HG03354 (cell line): ENCODE data around the gene KCNN3.

Experiments
- ATAC-seq: cut with Tn5 transposase; IDR thresholded peaks from one replicate; pipeline ENCODE4 v1.9.1; 2021; ENCODE audit warnings: mild to moderate bottlenecking; ENCODE audit not compliant: unreplicated experiment, poor library complexity, severe bottlenecking

The KCNN3 gene

DNA sequence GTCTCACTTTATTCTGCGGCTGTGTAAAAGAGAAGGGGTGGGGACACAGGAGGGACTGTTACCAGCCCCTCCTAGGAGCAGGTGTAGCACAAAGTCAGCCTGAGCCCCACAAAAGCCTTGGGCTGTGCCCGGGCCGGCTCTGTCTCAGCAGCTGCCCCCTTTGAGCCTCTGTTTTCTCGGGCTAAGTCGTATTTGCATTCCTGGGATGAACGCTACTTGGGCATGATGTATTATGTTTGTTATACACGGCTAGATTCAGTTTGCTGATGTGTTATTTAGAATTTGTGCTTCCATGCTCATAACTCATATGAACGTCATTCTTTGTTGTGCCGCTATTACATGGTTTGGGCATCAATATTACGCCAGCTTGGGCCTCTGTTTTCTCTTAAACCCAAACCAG is 47.8 kb downstream of the KCNN3 start:
- ATAC-seq = no peak

DNA sequence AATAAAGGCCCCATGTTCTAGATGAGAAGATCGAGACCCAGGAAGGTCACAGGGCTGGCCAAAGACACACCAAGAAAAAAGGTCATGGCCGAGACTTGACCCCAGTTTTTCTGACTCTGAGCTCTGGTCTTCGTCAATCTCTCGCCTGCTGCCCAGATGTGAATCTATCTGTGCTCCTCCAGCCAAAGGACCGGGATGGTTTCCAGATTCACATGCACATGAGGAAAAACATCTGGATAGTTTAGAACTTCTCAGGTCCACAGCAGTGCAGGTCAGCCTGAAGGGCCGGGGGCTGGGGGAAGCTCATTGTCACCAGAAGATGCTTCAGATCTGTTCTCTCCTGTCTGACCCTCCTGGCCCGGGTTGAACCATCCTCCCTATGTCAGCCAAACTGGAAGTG is 49.0 kb downstream of the KCNN3 start:
- ATAC-seq = no peak

- no peak for ATAC-seq
These were observed 49.4 kb downstream of the KCNN3 start for GRCh38 chr1:154820646-154821045.

DNA sequence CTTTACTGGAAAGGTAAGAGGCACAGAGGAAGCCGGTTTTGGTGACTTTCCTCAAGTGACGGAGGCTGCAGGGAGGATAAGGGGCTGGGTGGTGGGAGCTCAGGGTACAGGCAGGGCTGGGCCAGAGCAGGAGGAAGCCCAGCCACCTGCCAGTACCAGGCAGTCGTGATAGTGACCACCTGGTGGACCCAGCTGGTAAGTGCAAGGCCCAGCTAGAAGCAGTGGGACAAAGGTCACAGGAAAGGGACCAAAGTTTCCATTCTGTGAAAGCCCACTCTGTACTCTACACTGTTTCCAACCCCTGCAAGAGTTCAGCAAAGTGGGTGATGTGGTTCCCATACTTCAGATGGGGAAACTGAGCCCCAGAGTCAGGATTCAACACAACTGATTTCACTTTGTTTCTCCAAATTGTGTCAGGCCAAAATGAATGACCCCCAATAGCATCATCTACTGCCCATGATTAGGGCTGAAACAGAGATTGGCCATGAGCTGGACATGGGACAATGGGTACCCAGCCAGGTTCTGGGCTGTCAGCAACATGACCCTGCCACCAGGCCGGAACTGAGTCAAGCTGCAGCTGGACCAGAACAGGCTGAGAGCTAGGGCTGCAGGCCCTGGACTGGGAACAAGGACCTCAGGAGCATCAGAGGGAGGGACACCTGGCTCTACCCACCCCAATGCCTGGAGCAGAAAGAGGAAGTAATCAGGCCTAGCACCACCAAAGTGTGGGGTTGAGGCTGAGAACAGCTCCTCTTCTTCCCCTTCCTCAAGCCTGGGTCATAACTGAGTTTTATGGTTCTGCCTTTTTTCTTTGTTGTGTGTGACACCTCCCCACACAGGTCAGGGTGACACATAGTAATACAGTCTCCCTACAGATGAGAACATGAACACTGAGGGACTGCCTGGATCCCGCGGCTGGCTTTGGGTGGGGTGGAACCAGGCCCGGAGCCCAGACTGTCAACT is 50.2 kb downstream of the KCNN3 start:
- no peak for ATAC-seq

GRCh38 chr1:154818911-154819310 is 51.2 kb downstream of the KCNN3 start:
- ATAC-seq = no peak

- no peak for ATAC-seq
These were observed 53.1 kb downstream of the KCNN3 start for GRCh38 chr1:154816937-154817336.

DNA sequence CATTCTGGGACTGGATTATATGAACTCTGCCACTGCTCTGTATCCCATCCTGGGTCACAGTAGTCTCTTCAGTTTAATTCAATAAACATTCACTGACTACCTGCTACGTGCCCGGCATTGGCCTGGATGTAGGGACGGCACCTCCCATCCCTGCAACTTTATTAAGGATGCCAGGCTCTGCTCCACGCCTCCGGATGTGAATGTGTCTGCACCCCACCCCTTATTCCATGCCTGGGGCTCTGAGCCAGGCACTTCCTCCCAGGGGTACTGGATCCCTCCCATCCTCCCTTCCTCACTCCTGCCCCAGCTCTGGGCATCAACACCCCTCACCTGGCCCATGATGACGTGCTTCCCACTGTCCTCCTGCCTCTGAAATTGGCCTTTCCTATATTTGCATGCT is 53.7 kb downstream of the KCNN3 start:
- ATAC-seq = no peak

GRCh38 chr1:154813846-154814505 is 56.1 kb downstream of the KCNN3 start:
- no peak for ATAC-seq

DNA sequence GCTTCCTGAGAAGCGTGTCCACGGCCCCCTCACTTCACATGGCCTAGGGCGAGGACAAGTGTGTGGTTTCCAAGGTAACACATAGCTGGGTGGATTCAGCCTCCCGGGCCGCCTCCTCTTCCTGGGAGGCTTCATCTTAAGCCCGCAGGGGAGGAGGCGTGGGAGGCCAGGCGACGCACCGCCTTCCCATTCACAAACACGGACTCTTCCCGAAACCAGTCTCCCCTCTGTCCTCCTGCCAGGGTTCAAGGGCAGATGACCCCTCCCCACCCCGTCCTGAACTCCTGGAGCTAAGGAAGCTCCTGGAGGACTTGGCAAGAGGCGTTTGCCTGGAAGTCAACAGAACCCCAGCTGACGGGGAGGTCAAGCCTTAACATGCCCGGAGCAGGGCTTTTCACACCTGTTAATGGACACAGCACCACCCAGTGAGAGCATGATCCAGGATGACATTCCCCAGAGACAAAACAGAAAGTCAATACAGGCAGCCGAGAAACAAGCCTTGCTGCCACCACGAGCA is 56.7 kb downstream of the KCNN3 start:
- ATAC-seq = no peak

GRCh38 chr1:154812877-154813276 is 57.2 kb downstream of the KCNN3 start:
- ATAC-seq = no peak

- ATAC-seq = no peak
These were observed 59.5 kb downstream of the KCNN3 start for GRCh38 chr1:154810571-154810970.

DNA sequence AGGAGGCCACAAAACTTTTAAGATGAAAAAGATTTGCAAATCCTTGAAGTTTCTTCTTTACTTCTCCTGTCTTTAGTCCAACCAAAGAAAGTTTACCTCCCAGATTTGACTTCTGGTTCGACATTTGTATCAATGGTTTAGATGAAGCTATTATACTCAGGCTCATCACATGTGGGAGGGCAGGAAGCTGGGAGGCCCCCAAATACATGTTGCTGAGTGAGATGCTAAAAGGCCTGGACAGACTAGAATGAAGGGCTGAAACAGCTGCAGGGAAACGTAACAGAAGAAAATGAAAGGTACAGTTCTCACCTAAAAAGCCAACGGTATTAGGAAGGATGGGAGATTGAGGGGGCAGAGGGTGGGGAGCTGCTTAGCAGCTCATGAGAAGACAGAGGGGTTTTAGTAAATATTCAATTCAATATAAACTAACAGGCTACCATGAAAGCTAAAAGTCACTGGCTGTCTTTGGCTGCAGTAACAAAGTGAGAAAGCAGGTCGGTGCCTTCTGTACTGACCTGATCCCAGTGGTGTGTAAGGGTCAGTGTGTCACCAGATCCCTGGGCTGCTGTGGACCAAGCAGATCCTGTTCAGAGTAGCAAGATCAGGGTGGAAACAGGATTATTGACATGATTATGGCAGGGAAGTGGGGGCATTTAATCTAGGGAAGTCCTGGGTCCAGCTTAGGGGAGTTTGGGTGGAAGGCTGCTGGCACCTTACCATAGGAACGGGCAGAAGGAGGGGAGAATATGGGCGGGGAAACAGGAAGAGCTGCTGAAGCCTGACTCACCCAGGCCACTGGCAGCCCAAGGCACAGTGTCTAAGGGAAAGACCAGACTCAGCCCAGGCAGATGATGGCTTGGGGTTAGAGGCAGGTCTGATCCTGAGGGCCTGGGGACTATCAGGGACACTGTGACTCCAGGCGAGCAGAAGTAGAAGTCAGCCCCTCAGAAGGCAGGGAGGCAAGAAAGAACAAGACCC is 60.4 kb downstream of the KCNN3 start:
- no peak for ATAC-seq

- peak; percentile 60 for ATAC-seq
These were observed 61.2 kb downstream of the KCNN3 start for GRCh38 chr1:154808909-154809262.

DNA sequence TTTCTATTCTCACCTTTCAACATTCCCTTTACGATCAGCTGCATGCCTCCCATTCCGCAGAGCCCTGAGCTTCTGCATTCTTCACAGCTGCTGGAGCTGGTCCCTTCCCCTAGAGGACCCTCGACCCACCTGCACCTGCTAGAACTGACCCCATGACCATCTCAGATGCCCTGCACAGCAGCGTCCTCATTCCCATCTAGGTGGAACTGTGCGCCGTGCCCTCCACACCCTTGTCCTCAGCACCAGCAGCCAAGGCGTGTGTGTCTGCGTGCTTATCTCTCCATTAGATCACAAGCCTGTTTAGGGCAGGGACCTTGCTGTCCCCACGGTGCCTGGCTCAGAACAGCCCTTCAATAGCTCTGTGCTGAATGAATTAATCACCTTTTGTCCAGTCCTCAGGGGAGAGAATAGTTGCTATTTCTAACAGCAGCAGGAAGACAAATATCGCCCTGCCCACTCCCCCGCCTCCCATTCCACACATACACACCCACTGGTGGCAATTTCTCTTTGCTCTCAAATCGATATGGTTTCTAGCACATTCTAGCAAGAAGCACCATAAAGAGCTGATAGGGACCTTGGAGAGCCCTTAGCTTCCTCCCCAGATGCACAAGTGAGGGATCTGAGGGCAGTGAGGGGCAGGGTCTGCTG is 61.7 kb downstream of the KCNN3 start:
- no peak for ATAC-seq

- ATAC-seq = peak; percentile 59
These were observed 63.0 kb downstream of the KCNN3 start for GRCh38 chr1:154807048-154807591.

DNA sequence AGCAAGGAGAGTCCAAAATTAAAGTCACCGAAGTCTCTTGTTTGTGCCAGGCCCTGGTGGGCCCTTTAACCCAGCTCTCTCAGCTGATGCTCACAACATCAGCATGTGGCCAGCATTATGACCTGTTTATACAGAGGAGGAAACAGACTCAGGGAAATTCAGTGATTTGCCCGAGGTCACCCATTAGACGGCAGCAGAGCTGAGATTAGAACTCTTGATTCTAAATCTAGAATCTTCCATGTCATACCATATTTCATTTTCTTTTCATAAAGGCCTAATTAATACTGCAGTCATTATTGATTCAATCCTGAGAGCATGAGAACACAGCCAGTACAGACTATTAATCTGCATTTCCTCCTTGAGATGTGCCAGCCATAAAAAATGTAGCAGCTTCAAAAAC is 63.7 kb downstream of the KCNN3 start:
- ATAC-seq = no peak

- no peak for ATAC-seq
These were observed 66.8 kb downstream of the KCNN3 start for GRCh38 chr1:154802982-154803920.

GRCh38 chr1:154802336-154802969 is 67.6 kb downstream of the KCNN3 start:
- no peak for ATAC-seq
